ENCODE measurements around the gene NDUFAF2.
"Not testable (repeated sequence)": the region's sequence is repeated elsewhere in the genome, so short reads cannot be mapped to it uniquely, and the experiment has no call there.

NDUFAF2 gene

GRCh38 chr5:60993875-60994571 is 49.0 kb downstream of the NDUFAF2 start:
- no peak for DNase-seq

- DNase-seq: no peak
Observed at GRCh38 chr5:60996368-60996767, 51.4 kb downstream of the NDUFAF2 start.

GRCh38 chr5:60997721-60998120 is 52.7 kb downstream of the NDUFAF2 start:
- no peak for DNase-seq

GRCh38 chr5:61000887-61001286 is 55.9 kb downstream of the NDUFAF2 start:
- DNase-seq: no peak

GRCh38 chr5:61001647-61002046 is 56.6 kb downstream of the NDUFAF2 start:
- DNase-seq: no peak

- no peak for DNase-seq
Observed at GRCh38 chr5:61002611-61003355, 57.8 kb downstream of the NDUFAF2 start.

GRCh38 chr5:61004448-61004847 is 59.4 kb downstream of the NDUFAF2 start:
- no peak for DNase-seq

GRCh38 chr5:61009907-61010306 is 64.9 kb downstream of the NDUFAF2 start:
- DNase-seq: no peak

GRCh38 chr5:61010467-61011454 is 65.8 kb downstream of the NDUFAF2 start:
- no peak for DNase-seq

- DNase-seq: no peak
Observed at GRCh38 chr5:61018062-61018461, 73.1 kb downstream of the NDUFAF2 start.

- no peak for DNase-seq
Observed at GRCh38 chr5:61019642-61020041, 74.6 kb downstream of the NDUFAF2 start.

- DNase-seq: no peak
Observed at GRCh38 chr5:61020415-61020814, 75.4 kb downstream of the NDUFAF2 start.

GRCh38 chr5:61023131-61023530 is 78.1 kb downstream of the NDUFAF2 start:
- no peak for DNase-seq

GRCh38 chr5:61026004-61026403 is 81.0 kb downstream of the NDUFAF2 start:
- no peak for DNase-seq

GRCh38 chr5:61028382-61028781 is 83.4 kb downstream of the NDUFAF2 start:
- DNase-seq: no peak

GRCh38 chr5:61029456-61030162 is 84.6 kb downstream of the NDUFAF2 start:
- no peak for DNase-seq

- no peak for DNase-seq
Observed at GRCh38 chr5:61030163-61030482, 85.1 kb downstream of the NDUFAF2 start.

- not testable (repeated sequence) for DNase-seq
Observed at GRCh38 chr5:61031301-61031700, 86.3 kb downstream of the NDUFAF2 start.

- no peak for DNase-seq
Observed at GRCh38 chr5:61044545-61044944, 99.5 kb downstream of the NDUFAF2 start.

- no peak for DNase-seq
Observed at GRCh38 chr5:61047346-61047745, 102.3 kb downstream of the NDUFAF2 start.

GRCh38 chr5:61048534-61048933 is 103.5 kb downstream of the NDUFAF2 start:
- DNase-seq: no peak

- DNase-seq: no peak
Observed at GRCh38 chr5:61050292-61050691, 105.3 kb downstream of the NDUFAF2 start.

GRCh38 chr5:61051267-61051666 is 106.3 kb downstream of the NDUFAF2 start:
- DNase-seq: no peak

Measured in activated CD4-positive, alpha-beta T cell treated with anti-CD3 and anti-CD28 coated beads, Interleukin-2, amount 50 U/mL, for 16 hours (primary cell).